Keratinocyte (primary cell): ENCODE measurements around the gene ZNF747. TPM values are rescaled to one million over a fixed set of nuclear protein-coding genes. Genes with fewer than 3 reads are reported as not detected.

Experiments
- DNase-seq: peaks from one replicate; pipeline ENCODE4 v3.0.0-alpha.2; 2011; ENCODE audit warnings: low read depth, missing footprints, low spot score
- FAIRE-seq: peaks from 2 replicates; lab custom pipeline; 2011; peaks lifted over from hg19 to GRCh38; lab: Jason Lieb, UNC
- H2AFZ ChIP-seq: 2 replicates; pipeline ENCODE4 v1.6.0; 2012; ENCODE audit warnings: low read length, control low read depth, inconsistent platforms; ENCODE audit not compliant: control insufficient read depth
- H3K27ac ChIP-seq: 2 replicates; pipeline ENCODE4 v1.5.1; 2011; ENCODE audit warnings: low read length; ENCODE audit not compliant: control insufficient read depth, insufficient read depth
- H3K27me3 ChIP-seq: 3 replicates; pipeline ENCODE4 v1.6.0; 2011; ENCODE audit warnings: low read length; ENCODE audit not compliant: control insufficient read depth, insufficient read depth; ENCODE audit errors: extremely low read depth
- H3K36me3 ChIP-seq, 2 experiments: 2 replicates in 1 of 2; 3 replicates in 1 of 2; pipeline ENCODE4 v1.5.1; 2011; ENCODE audit warnings: low read length in 2 of 2, mild to moderate bottlenecking in 1 of 2; ENCODE audit not compliant: control insufficient read depth in 2 of 2, insufficient read depth in 2 of 2; ENCODE audit errors: extremely low read depth in 1 of 2
- H3K4me1 ChIP-seq: 3 replicates; pipeline ENCODE4 v1.5.1; 2011; ENCODE audit warnings: low read length; ENCODE audit not compliant: control insufficient read depth, insufficient read depth; ENCODE audit errors: extremely low read depth
- H3K4me2 ChIP-seq: 3 replicates; pipeline ENCODE4 v1.6.0; 2011; ENCODE audit warnings: low read depth, low read length; ENCODE audit not compliant: control insufficient read depth, insufficient read depth; ENCODE audit errors: extremely low read depth
- H3K4me3 ChIP-seq, 3 experiments: fragments of 200-600 bp in 1 of 3; sonication (generic) in 1 of 3; 2 replicates in 2 of 3; 3 replicates in 1 of 3; pipeline ENCODE4 v1.5.1; 2011 to 2016; ENCODE audit warnings: low read length in 3 of 3, mild to moderate bottlenecking in 3 of 3, control low read depth in 2 of 3, inconsistent platforms in 1 of 3, low read depth in 1 of 3, mixed read lengths in 1 of 3, mixed run types in 1 of 3, moderate library complexity in 1 of 3; ENCODE audit not compliant: control insufficient read depth in 2 of 3, insufficient read depth in 2 of 3; ENCODE audit errors: extremely low read depth in 1 of 3
- H3K79me2 ChIP-seq: 2 replicates; pipeline ENCODE4 v1.6.0; 2012; ENCODE audit warnings: low read length; ENCODE audit not compliant: control insufficient read depth, insufficient read depth
- H3K9ac ChIP-seq: 3 replicates; pipeline ENCODE4 v1.6.0; 2011; ENCODE audit warnings: low read length; ENCODE audit not compliant: control insufficient read depth, insufficient read depth; ENCODE audit errors: extremely low read depth
- H3K9me1 ChIP-seq: 3 replicates; pipeline ENCODE4 v1.6.0; 2011; ENCODE audit warnings: low read length; ENCODE audit not compliant: control insufficient read depth, insufficient read depth; ENCODE audit errors: extremely low read depth
- H3K9me3 ChIP-seq: 2 replicates; pipeline ENCODE4 v1.5.1; 2012; ENCODE audit warnings: low read depth, low read length; ENCODE audit not compliant: control insufficient read depth
- H4K20me1 ChIP-seq: 3 replicates; pipeline ENCODE4 v1.6.0; 2011; ENCODE audit warnings: low read length; ENCODE audit not compliant: control insufficient read depth, insufficient read depth; ENCODE audit errors: extremely low read depth
- CTCF ChIP-seq, 3 experiments: IDR thresholded peaks in 1 of 3; conservative IDR thresholded peaks in 1 of 3; optimal IDR thresholded peaks in 1 of 3; 2 replicates in 2 of 3; 3 replicates in 1 of 3; pipeline versions ENCODE3 to v1.5.1; 2011; ENCODE audit warnings: low read length in 3 of 3, mild to moderate bottlenecking in 3 of 3, moderate library complexity in 2 of 3, control low read depth in 1 of 3, inconsistent platforms in 1 of 3; ENCODE audit not compliant: insufficient read depth in 2 of 3; ENCODE audit errors: extremely low read depth in 1 of 3
- EZH2 ChIP-seq: IDR thresholded peaks from one replicate; pipeline ENCODE4 v1.6.1; 2012; ENCODE audit warnings: inconsistent platforms, mild to moderate bottlenecking, low read length, moderate library complexity
- dilution Hi-C: fragments of 300-500 bp; cut with MboI; formaldehyde crosslinking; loops from one replicate; pipeline ENCODE4 v1.7.0; 2020; ENCODE audit warnings: low sequenced_read_pairs; ENCODE audit not compliant: extremely low pct_ligation_motif_present
- polyA plus RNA-seq, 5 experiments: library from polyadenylated mRNA; depleted of rRNA in 3 of 5; stranded (reverse) in 3 of 5; stranded (forward) in 1 of 5; unstranded in 1 of 5; fragments of >200 nt; gene quantifications; 1 replicate in 1 of 5; 2 replicates in 3 of 5; 3 replicates in 1 of 5; pipeline versions ENCODE4 v1.2.1 to v1.2.3, GENCODE V29; 2011 to 2012; ENCODE audit warnings: missing spikeins in 2 of 5, low read depth in 1 of 5, low replicate concordance in 1 of 5

Gene ZNF747
- polyA plus RNA-seq, 1 donor (not counting 4 experiments of a cell fraction or from before 2014, with no cell fraction given): 2.7 TPM

GRCh38 chr16:30491744-30492308 is 42.8 kb downstream of the ZNF747 start:
- TF ChIP-seq CTCF (optimal IDR thresholded peaks at IDR 0.05 in 1 of 3, IDR thresholded peaks at IDR 0.05 in 1 of 3, conservative IDR thresholded peaks at IDR 0.05 in 1 of 3; ENCODE audit: extremely low read depth in 1 of 3, insufficient read depth in 2 of 3, low read length in 3 of 3) (peak in 1 of 3 experiments; percentile 15), EZH2 (no peak)
- FAIRE-seq: peak; percentile 72
- no peaks in the 10 kb centered on the region for H3K9me1 ChIP-seq
- no peak overlapping the region for H2AFZ ChIP-seq
- no peak for DNase-seq
- peaks cover 24% of the 10 kb centered on the region for H3K4me1 ChIP-seq
- dilution Hi-C loops: no loop called here
- no peaks in the 10 kb centered on the region for H3K79me2 ChIP-seq
- no peaks in the 10 kb centered on the region for H3K36me3 ChIP-seq
- no peak overlapping the region for H3K27ac ChIP-seq
- no peak overlapping the region for H3K4me2 ChIP-seq
- no peak overlapping the region for H3K9ac ChIP-seq
- peaks cover 11% of the 10 kb centered on the region for H3K27me3 ChIP-seq
- no peak overlapping the region for H3K4me3 ChIP-seq
- H3K9me3 ChIP-seq: no peaks in the 10 kb centered on the region
- no peaks in the 10 kb centered on the region for H4K20me1 ChIP-seq

GRCh38 chr16:30491229-30491628 is 43.4 kb downstream of the ZNF747 start:
- H3K79me2 ChIP-seq: no peaks in the 10 kb centered on the region
- FAIRE-seq: no peak

More at GRCh38 chr16:30491229-30491628, 43.4 kb downstream of the ZNF747 start:
- no peaks in the 10 kb centered on the region for H3K9me3 ChIP-seq
- H3K27me3 ChIP-seq: peaks cover 11% of the 10 kb centered on the region
- H3K4me2 ChIP-seq: no peak overlapping the region
- no peak overlapping the region for H3K4me3 ChIP-seq
- no peak for TF ChIP-seq EZH2
- TF ChIP-seq CTCF (optimal IDR thresholded peaks at IDR 0.05 in 1 of 3, IDR thresholded peaks at IDR 0.05 in 1 of 3, conservative IDR thresholded peaks at IDR 0.05 in 1 of 3; ENCODE audit: extremely low read depth in 1 of 3, insufficient read depth in 2 of 3, low read length in 3 of 3): no peak
- no peak overlapping the region for H3K9ac ChIP-seq
- DNase-seq: no peak
- no peak overlapping the region for H3K27ac ChIP-seq
- no peak overlapping the region for H2AFZ ChIP-seq
- peaks cover 24% of the 10 kb centered on the region for H3K4me1 ChIP-seq
- no peaks in the 10 kb centered on the region for H3K36me3 ChIP-seq
- H4K20me1 ChIP-seq: no peaks in the 10 kb centered on the region
- dilution Hi-C loops: no loop called here
- H3K9me1 ChIP-seq: no peaks in the 10 kb centered on the region
